ENCODE measurements around the gene ATOH7.

Gene ATOH7

GRCh38 chr10:68239596-68240150 lies 7.8 kb upstream of the ATOH7 start:
- peaks cover 14% of the 10 kb centered on the region for H3K27me3 Mint-ChIP-seq (ENCODE audit: low read depth)
- no peak overlapping the region for H3K27ac Mint-ChIP-seq
- no peaks in the 10 kb centered on the region for H3K9me3 Mint-ChIP-seq
- no peaks in the 10 kb centered on the region for H3K36me3 Mint-ChIP-seq (ENCODE audit: low read depth)
- no peaks in the 10 kb centered on the region for H3K4me1 Mint-ChIP-seq
- no peak for TF ChIP-seq CTCF (IDR thresholded peaks at IDR 0.05; ENCODE audit: unreplicated experiment in 3 of 3)
- H3K4me3 Mint-ChIP-seq, result no peak overlapping the region

DNA sequence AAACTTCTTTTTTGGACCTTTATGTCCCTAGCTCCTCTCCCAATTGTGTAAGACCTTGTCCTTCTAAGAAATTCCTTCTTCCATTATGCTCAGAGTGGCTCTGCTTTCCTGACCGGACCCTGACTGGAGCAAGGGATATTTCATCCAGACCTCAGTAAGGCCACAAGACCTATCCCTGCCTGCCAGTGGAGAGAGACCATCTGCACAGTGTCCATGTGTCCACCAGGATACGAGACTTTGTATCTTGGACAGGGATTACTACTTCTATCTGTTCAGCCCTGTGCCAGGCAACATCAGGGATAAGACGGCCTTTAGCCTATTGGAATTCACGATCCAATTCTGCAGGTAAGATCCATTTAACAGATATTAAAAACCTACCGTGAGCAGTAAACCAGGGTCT lies 7.2 kb upstream of the ATOH7 start:
- Mint-ChIP-seq H3K9me3 (no peaks in the 10 kb centered on the region), H3K36me3 (ENCODE audit: low read depth) (no peaks in the 10 kb centered on the region), H3K4me3 (no peak overlapping the region), H3K27ac (no peak overlapping the region), H3K27me3 (ENCODE audit: low read depth) (peaks cover 16% of the 10 kb centered on the region), H3K4me1 (no peaks in the 10 kb centered on the region)
- no peak for TF ChIP-seq CTCF (IDR thresholded peaks at IDR 0.05; ENCODE audit: unreplicated experiment in 3 of 3)

- Mint-ChIP-seq H3K36me3 (ENCODE audit: low read depth) (no peaks in the 10 kb centered on the region), H3K27ac (no peak overlapping the region), H3K27me3 (ENCODE audit: low read depth) (peaks cover 22% of the 10 kb centered on the region), H3K9me3 (no peaks in the 10 kb centered on the region), H3K4me3 (no peak overlapping the region), H3K4me1 (no peaks in the 10 kb centered on the region)
- TF ChIP-seq CTCF (IDR thresholded peaks at IDR 0.05; ENCODE audit: unreplicated experiment in 3 of 3), result no peak
Measured at GRCh38 chr10:68238371-68238770, 6.5 kb upstream of the ATOH7 start.

DNA sequence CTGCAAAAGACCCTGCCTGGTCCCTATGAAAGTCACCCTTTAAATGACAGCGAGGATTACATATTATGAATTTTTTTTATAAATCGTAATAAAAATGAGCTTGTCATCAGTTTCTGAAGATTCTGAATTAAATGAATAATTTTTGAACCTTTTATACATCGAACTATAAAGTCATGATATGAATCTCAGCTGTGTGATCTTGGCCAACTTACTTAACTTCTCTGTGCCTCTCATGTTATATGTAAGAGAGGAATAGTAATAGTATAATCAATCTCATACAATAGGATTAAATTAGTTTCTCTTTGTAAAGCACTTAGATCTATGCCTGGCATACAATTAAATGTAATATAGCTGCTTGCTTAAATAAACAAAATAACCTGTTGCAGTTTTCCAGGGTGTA lies 5.3 kb upstream of the ATOH7 start:
- H3K27me3 Mint-ChIP-seq (ENCODE audit: low read depth), result peaks cover 25% of the 10 kb centered on the region

GRCh38 chr10:68235581-68235980 lies 3.7 kb upstream of the ATOH7 start:
- no peak overlapping the region for H3K27ac Mint-ChIP-seq
- peaks cover 6% of the 10 kb centered on the region for H3K4me1 Mint-ChIP-seq
- peaks cover 31% of the 10 kb centered on the region for H3K27me3 Mint-ChIP-seq (ENCODE audit: low read depth)
- H3K9me3 Mint-ChIP-seq, result no peaks in the 10 kb centered on the region
- no peaks in the 10 kb centered on the region for H3K36me3 Mint-ChIP-seq (ENCODE audit: low read depth)
- TF ChIP-seq CTCF (IDR thresholded peaks at IDR 0.05; ENCODE audit: unreplicated experiment in 3 of 3), result no peak
- no peak overlapping the region for H3K4me3 Mint-ChIP-seq

More for the DNA sequence above, 5.3 kb upstream of the ATOH7 start:
- no peak for TF ChIP-seq CTCF (IDR thresholded peaks at IDR 0.05; ENCODE audit: unreplicated experiment in 3 of 3)
- Mint-ChIP-seq H3K4me3 (no peak overlapping the region), H3K9me3 (no peaks in the 10 kb centered on the region), H3K36me3 (ENCODE audit: low read depth) (no peaks in the 10 kb centered on the region), H3K27ac (no peak overlapping the region), H3K4me1 (no peaks in the 10 kb centered on the region)

DNA sequence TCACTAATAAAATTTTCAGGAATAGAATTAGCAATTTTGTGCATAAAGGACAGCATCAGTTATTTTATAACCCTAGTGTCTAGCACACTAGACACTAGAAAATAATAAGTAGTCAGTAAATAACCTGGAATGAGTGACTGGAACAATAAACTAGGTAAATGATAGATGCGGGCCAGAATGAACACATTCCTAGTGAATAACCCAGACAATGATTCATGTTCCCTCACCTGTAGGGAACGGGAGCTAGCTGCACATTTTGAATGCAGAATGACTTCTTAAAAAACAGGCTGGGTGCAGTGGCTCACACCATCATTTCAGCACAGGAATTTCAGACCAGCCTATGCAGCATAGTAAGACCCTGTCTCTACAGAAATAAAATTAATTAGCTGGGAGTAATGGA lies 3.2 kb upstream of the ATOH7 start:
- Mint-ChIP-seq H3K36me3 (ENCODE audit: low read depth) (no peaks in the 10 kb centered on the region), H3K4me3 (no peak overlapping the region), H3K27ac (no peak overlapping the region), H3K4me1 (peaks cover 6% of the 10 kb centered on the region), H3K27me3 (ENCODE audit: low read depth) (peaks cover 31% of the 10 kb centered on the region), H3K9me3 (no peaks in the 10 kb centered on the region)
- no peak for TF ChIP-seq CTCF (IDR thresholded peaks at IDR 0.05; ENCODE audit: unreplicated experiment in 3 of 3)
